Measurements from ENCODE around the gene ORM1.
"Not testable (repeated sequence)": the region's sequence is repeated elsewhere in the genome, so short reads cannot be mapped to it uniquely, and the experiment has no call there.

ORM1 gene

GRCh38 chr9:114327749-114328148, 4.9 kb downstream of the ORM1 start:
- DNase-seq = no peak

GRCh38 chr9:114328357-114328820, 5.5 kb downstream of the ORM1 start:
- not testable (repeated sequence) for DNase-seq

GRCh38 chr9:114328937-114329624, 6.2 kb downstream of the ORM1 start:
- DNase-seq = not testable (repeated sequence)

GRCh38 chr9:114329625-114330022, 6.7 kb downstream of the ORM1 start, which contains the start of gene ORM2:
TSS of gene ORM2 (plus strand) at chr9:114329869. CDS start at chr9:114329905, 36 bp downstream.
- DNase-seq = not testable (repeated sequence)

GRCh38 chr9:114330636-114331035, 7.7 kb downstream of the ORM1 start:
- DNase-seq = no peak

GRCh38 chr9:114331229-114332195, 8.6 kb downstream of the ORM1 start:
- DNase-seq = not testable (repeated sequence)

GRCh38 chr9:114332474-114333040, 9.7 kb downstream of the ORM1 start:
- not testable (repeated sequence) for DNase-seq

GRCh38 chr9:114333718-114334117, 10.8 kb downstream of the ORM1 start:
- not testable (repeated sequence) for DNase-seq

- DNase-seq = no peak
These were observed 11.6 kb downstream of the ORM1 start for GRCh38 chr9:114334490-114334889.

- no peak for DNase-seq
These were observed 12.8 kb downstream of the ORM1 start for GRCh38 chr9:114335745-114336144.

GRCh38 chr9:114336157-114336556, 13.3 kb downstream of the ORM1 start:
- DNase-seq = no peak

GRCh38 chr9:114336699-114337395, 13.9 kb downstream of the ORM1 start:
- no peak for DNase-seq

- DNase-seq = no peak
These were observed 15.3 kb downstream of the ORM1 start for GRCh38 chr9:114338187-114338586.

GRCh38 chr9:114339130-114339908, 16.4 kb downstream of the ORM1 start:
- peak; percentile 13 to 24 for DNase-seq

GRCh38 chr9:114341152-114341830, 18.4 kb downstream of the ORM1 start:
- DNase-seq = no peak

GRCh38 chr9:114341991-114342390, 19.1 kb downstream of the ORM1 start:
- DNase-seq = no peak

- DNase-seq = no peak
These were observed 20.0 kb downstream of the ORM1 start for GRCh38 chr9:114342755-114343440.

- DNase-seq = no peak
These were observed 20.7 kb downstream of the ORM1 start for GRCh38 chr9:114343471-114344187.

GRCh38 chr9:114344188-114344566, 21.3 kb downstream of the ORM1 start:
- DNase-seq = no peak

- DNase-seq = no peak
These were observed 21.8 kb downstream of the ORM1 start for GRCh38 chr9:114344692-114345091.

Data from NCI-H2081 (cell line).